MM.1S (cell line): Measurements from ENCODE around the gene ADARB1.

Experiments used
- CTCF ChIP-seq: fragments of 300-600 bp; sonication (generic); IDR thresholded peaks from 2 replicates; pipeline ENCODE4 v1.5.1; 2016; ENCODE audit warnings: antibody characterized with exemption, low read length, mixed read lengths
- EZH2phosphoT487 ChIP-seq: fragments of 300-600 bp; sonication (generic); IDR thresholded peaks from 2 replicates; pipeline ENCODE4 v1.6.1; 2018; ENCODE audit warnings: antibody characterized with exemption, low read length

GRCh38 chr21:45256021-45256911 is 181.9 kb downstream of the ADARB1 start:
- TF ChIP-seq CTCF (no peak), EZH2phosphoT487 (no peak)
